HG02642 (cell line): ENCODE results near the gene PSORS1C1.
"Not testable (repeated sequence)": the region's sequence is repeated elsewhere in the genome, so short reads cannot be mapped to it uniquely, and the experiment has no call there.

Experiments
- ATAC-seq: cut with Tn5 transposase; IDR thresholded peaks from one replicate; pipeline ENCODE4 v1.9.1; 2021; ENCODE audit warnings: mild to moderate bottlenecking; ENCODE audit not compliant: unreplicated experiment, poor library complexity

Gene PSORS1C1, protein sequence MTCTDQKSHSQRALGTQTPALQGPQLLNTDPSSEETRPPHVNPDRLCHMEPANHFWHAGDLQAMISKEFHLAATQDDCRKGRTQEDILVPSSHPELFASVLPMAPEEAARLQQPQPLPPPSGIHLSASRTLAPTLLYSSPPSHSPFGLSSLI

DNA sequence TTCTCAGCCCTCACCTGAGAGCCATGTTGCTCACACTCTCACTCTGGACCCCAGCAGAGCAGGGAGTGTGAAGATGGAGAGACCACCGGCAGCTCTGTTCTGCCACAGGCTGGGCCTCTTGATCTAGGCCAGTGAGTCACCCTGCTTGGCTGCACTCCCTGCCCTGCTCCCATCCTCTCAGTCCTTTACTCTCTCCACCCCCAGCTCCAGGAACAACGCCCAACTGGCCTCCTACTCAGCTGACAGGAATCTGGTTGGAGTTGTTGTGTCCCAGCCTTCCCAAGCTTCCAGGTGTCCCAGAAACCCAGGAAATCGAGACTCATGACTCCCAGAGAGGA is at the start of gene PSORS1C1:
PSORS1C1 (plus strand) TSS at position 260 of the 338 bp plus-strand sequence. CDS start 14,833 bp downstream, outside the sequence.
- no peak for ATAC-seq

DNA sequence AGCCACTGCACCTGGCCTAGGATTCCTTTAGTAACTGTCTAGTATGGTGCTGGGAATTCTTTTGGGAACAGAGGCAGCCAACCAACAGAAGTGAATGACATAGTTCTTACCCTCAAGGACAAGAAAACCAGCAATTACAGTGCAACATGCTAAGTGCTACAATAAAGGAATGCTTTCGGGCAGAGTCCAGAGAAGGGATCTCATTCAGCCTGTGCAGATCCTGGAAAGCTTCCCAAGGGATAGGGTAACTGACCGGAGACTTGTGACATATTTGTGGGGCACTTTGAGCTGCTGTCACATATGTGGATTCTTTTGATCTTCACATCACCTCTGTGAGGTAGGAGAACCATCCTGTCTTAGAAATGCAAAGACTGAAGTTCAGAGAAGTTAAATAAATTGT is 49.0 kb upstream of the PSORS1C1 start:
- no peak for ATAC-seq

DNA sequence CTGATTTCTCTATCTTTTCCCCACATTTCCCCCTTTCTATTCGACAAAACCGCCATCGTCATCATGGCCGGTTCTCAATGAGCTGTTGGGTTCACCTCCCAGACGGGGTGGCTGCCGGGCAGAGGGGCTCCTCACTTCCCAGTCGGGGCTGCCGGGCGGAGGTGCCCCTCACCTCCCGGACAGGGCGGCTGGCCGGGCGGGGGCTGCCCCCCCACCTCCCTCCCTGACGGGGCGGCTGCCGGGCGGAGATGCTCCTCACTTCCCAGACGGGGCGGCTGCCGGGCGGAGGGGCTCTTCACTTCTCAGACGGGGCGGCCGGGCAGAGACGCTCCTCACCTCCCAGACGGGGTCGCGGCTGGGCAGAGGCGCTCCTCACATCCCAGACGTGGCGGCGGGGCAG is 47.6 kb upstream of the PSORS1C1 start:
- ATAC-seq: not testable (repeated sequence)

DNA sequence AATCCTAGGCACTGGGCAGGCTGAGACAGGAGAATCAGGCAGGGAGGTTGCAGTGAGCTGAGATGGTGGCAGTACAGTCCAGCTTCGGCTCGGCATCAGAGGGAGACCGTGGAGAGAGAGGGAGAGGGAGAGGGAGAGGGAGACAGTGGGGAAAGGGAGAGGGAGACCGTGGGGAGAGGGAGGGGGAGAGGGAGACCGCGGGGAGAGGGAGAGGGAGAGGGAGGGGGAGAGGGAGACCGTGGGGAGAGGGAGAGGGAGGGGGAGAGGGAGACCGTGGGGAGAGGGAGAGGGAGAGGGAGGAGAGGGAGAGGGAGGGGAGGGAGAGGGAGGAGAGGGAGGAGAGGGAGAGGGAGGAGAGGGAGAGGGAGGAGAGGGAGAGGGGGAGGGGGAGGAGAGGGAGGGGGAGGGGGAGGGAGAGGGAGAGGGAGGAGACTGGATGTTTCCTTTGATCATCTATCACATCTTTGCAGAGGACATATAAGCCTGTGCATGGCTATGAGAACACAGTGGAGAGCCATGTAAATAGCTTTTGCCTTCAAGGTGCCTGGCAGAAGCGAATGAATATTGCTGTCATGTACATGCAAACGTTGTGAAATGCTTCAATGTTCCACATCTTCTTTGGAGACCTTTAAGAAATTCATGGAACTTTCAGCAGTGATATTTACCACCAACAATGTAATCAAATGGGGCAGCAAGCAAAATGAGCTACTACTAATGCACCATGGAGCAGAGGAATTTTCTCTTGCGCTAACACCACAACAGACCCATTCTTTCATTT is 46.5 kb upstream of the PSORS1C1 start:
- ATAC-seq: not testable (repeated sequence)

DNA sequence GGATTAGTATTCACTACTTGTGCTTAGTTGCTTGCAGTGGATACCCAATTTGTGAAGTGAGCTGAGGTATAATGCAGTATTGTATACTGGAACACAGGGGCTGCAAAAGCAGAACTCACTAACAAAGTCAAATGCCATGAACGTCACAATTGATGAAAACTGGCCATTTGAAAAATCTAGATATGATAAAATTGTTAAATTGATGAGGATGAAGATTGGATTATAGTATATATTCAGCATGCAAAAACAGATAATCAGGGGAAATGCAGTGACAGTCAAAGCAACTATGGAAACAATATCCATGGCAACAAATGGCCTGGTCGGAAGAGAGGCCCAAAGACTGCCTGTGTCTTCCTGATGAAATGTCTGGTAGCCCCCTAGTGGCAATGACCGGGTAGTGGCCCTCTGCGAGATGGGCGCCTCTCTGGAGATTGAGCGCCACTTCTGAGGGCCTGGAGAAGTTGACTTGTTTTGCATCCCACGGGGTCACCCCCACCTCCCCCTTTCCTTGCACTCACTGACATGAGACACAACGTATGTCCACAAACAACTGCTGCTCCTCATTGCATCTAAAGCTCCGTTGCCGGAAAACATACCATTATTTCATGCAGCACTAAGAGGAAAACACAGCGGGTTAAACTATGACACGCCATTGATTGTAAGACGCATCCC is 45.8 kb upstream of the PSORS1C1 start:
- no peak for ATAC-seq

DNA sequence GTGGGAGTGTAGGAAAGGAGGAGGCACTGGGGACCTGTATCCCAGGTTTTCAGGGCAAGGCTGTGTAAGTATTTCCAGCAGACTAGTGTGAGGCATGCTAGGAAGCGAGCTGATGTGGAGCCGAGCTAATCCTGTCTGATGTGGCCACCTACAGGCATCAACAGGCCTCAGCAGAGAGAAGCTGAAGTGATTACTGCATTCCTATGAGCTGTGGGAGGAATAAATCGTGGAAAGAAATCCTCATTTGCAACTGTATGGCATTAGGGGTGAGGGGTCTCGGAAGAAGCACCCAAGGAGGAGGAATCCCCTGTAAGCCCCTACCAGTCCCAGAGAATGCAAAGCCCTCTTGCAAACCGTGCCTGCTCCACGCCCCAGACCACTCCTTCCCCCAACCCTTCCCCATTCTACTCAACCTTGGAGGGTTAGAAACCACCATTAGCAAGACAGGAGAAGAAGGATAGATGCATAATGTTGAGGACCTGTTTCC is 43.8 kb upstream of the PSORS1C1 start:
- ATAC-seq: no peak

DNA sequence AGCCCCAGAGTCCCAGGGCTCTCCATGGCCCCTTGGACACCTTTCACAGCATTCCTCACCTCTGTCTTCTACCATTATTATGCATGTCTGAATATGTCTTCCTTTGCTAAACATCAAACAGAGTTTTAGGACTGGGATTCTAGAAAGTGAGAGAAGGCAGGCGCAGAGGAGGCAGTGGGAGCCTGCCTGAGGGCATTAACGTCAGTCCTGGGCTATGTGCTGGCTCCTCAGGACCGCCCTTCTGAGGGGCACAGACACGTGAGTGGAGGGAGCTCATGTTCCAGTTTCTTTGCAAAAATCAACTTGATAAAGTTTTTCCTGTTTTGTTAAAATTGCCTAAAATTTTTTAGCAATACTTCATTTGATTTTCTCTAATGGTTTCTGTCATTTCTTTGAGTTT is 40.2 kb upstream of the PSORS1C1 start:
- ATAC-seq: no peak

DNA sequence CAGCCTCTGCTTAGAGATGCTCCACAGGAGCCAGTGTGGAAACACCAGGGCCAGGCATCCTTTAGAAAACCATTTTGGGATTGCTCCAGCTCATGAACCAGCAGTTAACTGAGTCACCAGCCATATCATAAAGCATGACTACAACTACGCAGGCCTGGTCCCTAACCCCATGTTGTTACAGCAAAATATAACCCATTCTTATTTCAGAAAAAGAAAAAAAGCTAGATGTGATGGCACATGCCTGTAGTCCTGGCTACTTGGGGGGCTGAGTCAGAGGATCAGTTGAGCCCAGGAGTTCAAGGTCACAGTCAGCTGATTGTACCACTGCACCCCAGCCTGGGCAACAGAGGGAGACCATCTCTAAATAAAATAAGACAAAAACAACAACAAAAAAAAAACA is 39.1 kb upstream of the PSORS1C1 start:
- ATAC-seq: no peak

DNA sequence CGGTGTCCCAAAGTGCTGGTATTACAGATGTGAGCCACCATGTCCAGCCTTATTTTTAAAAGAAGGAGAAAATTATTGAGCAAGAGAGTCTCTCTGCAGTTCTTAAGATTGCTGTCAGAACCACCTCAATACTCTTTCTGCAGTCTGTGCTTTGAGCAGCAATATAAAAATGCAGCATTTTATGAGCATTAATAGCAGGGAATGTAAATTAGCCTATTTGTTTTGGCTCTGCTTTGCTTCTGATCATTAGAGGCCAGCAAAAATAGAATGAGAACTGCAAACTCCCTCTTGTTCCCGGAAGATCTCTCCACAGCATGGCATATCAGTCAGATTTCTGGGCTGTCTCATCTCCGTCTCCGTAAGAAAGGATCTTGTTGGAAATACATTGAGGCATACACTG is 38.0 kb upstream of the PSORS1C1 start:
- ATAC-seq: no peak

DNA sequence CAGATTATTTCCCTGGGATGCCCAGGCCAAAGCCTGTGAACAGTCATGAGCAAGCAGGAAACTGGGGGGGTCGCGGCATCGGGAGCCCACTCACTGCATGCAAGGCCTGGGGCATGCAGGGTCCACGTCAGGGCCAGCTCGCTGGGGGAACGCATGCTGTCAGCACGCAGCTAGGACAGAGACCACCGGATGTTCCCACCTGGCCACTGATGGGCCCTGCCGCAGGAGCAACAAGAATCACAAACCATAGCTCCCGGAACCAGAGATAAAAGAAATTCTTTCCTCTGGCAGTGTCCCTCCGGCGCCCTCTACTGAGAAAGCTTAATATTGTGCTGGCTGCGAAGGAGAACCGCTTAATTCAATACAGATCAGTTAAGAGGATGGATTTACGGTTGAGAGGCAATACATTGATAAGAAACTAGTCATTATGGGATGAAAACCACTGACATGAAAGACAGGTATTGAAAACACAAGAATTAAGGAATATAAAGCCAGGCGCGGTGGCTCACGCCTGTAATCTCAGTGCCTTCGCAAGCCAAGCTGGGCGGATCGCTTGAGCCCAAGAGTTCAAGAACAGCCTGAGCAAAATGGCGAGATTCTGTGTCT is 34.8 kb upstream of the PSORS1C1 start:
- no peak for ATAC-seq

DNA sequence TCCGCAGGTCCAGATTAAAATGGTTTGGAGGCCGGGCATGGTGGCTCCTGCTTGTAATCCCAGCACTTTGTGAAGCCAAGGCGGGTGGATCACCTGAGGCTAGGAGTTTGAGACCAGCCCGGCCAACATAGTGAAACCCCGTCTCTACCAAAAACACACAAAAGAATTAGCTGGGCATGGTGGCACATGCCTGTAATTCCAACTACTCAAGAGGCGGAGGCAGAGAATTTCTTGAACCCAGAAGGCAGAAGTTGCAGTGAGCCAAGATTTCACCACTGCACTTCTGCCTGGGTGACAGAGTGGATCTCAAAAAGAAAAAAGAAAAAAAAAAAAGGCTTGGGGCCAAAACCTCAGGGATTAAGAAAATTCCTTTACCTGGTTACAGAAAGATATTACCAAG is 32.7 kb upstream of the PSORS1C1 start:
- no peak for ATAC-seq

DNA sequence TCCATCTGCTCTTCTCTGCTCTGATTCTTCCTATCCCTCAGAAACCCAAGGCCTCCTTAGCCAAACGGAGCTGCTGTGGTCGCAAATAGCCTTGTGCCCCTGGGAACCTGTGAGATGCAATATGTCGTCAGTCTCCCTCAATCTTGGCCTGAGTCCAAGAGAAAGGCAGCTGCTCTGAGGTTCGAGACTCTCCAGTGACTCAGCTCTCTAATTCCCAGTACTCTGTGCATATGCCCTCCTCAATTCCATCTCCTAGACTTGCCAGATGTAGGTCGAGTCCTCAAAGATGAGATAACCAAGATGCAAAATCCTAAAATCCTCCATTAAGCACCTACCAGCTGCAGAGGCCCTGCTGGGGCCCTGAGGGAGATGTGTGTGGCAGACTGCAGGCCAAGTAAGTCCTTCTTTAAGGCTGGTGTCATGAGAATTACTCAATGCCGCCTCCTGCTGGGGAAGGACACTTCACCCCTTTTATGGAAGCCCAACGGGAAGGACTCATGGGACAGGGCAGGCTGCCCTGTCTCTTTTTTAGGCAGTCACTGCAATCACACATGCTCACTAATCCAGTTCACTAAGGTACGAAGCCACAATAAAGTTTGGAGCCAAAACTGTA is 30.8 kb upstream of the PSORS1C1 start:
- no peak for ATAC-seq

DNA sequence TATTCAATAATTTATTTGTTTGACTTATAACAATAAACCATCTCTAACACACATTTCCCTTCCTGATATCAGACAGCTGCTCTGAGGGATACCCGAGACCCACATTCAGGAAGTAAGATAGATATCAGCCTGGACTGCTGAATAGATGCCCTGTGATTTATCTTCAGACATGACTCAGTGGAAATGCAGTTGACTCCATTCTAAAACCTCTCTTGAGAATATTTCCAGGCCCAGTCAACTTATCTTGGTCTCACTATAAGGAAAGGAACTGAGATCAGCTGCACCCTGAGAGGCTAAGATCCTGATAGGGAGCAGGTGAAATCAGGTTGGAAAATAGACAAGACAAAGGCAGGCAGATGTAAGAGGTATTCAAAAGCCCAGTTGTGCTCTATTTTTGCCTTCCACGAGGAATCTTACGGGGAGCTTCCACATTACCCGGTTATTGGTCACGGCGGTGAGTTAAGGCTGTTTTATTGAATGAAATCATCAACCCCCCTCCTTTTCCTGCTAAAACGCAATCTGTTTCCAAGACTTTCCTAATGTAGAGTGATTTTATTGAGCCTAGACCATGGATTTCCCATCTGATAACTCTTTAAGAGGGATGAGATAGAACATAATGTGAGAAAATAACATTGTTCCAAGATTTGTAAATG is 27.7 kb upstream of the PSORS1C1 start:
- ATAC-seq: no peak

DNA sequence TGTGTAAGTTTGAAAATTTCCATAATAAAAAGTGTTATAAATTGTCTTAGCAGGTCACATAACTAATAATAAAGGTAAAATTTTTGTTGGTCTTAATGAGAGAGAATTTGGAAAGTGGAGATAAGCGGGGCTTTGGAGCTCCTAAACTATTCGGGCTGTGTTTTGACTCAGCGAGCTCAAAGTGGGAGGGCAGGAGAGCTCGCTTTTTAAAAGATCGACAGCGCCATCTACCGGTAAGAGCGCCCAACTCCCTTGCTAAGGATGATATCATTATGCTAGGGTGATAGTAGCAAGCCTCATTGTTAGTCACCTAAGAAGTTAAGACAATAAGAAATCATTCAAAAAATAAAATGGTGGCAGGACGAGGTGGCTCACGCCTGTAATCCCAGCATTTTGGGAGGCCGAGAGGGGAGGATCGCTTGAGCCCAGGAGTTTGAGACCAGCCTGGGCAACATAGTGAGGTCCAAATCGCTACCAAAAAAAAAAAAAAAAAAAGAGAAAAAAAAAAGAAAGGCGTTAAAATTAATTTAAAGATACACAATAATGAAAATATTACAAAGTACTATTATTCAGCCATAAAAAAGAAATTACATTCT is 27.0 kb upstream of the PSORS1C1 start:
- ATAC-seq: no peak

DNA sequence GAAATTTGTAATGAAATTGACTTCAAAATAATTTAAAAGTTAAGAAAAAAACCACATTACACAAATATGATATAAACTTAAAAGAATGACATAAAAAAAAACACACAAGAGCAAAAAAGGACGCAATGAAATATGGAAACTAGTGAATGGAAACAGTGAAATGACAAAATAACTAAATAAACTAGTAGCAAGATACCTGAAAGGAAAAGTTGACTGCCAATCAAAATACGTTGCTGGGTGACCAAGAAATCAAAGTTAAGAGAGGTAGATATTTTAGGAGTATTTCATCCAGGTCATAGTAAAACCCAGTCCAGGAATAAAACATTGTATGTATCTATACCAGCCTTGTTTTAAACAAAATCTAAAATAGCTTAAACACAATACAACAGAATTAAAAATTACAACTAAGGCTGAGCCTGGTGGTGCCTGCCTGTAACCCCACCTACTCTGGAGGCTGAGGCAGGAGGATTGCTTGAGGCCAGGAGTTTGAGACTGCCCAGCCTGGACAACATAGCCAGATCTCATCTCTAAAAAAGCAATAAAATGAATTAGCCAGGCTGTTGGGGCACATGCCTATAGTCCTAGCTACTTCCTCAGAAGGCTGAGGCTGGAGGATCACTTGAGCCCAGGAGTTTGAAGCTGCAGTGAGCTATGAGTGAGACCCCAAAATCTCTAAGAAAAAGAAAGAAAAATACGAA is 24.2 kb upstream of the PSORS1C1 start:
- ATAC-seq: no peak

DNA sequence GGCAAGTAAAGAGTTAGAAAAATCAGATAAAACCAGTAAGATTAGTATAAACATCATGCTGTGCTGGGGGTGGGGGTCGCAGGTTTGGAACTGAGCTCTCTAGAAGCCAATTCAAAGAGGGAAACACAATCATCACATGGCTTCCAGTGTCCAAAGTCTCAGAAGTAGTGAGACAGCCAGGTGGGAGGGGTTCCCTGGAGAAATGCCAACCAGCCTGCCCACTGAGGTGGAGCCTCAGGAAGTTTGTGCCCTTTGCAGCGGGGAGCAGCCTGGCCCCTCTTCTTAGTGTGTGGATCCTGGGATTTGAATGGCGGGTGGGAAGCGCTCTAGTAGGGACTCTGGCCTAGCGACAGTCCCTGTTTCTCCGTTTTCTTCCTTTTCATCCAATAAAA is 23.6 kb upstream of the PSORS1C1 start:
- no peak for ATAC-seq

DNA sequence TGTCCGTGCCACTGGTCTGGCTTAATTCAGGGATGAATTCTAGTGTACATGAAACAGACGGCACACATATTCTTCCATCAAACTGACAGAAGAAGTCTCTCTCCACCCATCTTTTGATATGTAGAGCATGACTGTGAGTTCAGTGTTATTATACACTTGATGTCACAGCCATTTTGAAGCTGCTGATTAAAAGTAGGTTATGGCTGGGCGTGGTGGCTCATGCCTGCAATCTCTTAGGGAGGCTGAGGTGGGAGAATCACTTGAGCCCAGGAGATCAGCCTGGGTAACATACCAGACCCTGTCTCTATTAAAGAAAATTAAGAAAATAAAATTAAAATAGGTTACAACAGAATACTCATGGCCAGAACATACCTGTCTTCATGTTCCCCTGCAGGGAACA is 22.9 kb upstream of the PSORS1C1 start:
- ATAC-seq: no peak

DNA sequence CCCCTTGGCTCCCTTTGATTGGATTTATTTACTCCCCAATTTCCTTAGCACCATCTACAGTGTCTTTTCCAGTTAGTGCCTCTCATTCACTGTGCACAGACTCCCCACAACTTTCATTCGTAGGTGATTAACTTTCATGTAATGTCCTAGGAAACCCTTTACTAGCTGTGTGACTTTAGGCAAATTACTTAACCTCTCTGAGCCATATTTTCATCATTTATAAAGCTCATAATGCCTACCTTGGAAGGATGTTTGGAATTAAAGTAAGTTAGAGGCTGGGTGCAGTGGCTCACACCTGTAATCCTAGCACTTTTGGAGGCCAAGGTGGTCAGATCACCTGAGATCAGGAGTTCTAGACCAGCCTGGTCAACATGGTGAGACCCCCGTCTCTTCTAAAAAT is 22.4 kb upstream of the PSORS1C1 start:
- no peak for ATAC-seq

DNA sequence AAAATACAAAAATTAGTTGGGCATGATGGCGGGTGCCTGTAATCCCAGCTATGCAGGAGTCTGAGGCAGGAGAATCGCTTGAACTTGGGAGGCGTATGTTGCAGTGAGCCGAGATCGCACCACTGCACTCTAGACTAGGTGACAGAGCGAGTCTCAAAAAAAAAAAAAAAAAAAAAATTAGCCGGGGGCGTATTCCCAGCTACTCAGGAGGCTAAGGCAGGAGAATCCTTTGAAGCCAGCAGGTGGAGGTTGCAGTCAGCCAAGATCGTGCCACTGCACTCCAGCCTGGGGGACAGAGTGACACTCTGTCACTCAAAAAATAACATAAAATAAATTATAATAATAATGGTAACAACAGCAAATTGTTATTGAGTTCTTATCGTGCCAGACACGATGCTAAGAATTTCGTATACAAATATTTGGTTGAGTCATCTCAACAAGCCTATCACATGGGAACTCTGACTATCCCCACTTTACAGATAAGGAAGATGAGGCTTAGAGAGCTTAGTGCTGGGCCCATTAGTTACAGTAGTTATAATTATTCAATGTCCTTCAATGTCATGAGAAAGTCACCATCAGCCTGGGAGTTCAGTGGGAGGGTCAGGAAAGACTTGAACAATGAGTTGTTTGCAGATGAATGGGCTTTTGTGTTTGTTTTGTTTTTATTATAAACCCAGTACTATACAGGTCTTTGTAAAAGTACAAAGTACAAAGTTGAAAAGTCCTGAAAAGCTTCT is 21.7 kb upstream of the PSORS1C1 start:
- ATAC-seq: no peak
